CD14-positive monocyte (primary cell): ENCODE results near the gene CC2D1A. TPM values are rescaled to one million over a fixed set of nuclear protein-coding genes. Genes with fewer than 3 reads are reported as not detected.

Experiments used
- DNase-seq, 3 donors: peaks; one replicate each; pipeline ENCODE4 v3.0.0-alpha.2; 2011 to 2022
- H2AFZ ChIP-seq: 2 replicates; pipeline ENCODE4 v1.6.0; 2012; ENCODE audit warnings: mild to moderate bottlenecking, low read depth, low read length, inconsistent platforms; ENCODE audit not compliant: insufficient read depth, poor library complexity, severe bottlenecking
- H3K27ac ChIP-seq, 2 donors: 1 replicate in 1 of 2; 2 replicates in 1 of 2; pipeline ENCODE4 v1.5.1; 2012 to 2013; ENCODE audit warnings: low read length in 2 of 2, control low read depth in 1 of 2, inconsistent platforms in 1 of 2, low read depth in 1 of 2, mild to moderate bottlenecking in 1 of 2
- H3K27me3 ChIP-seq, 2 donors: one replicate each; pipeline versions ENCODE4 v1.6.0 to v1.6.1; 2011 to 2013; ENCODE audit warnings: low read length in 2 of 2; ENCODE audit not compliant: control insufficient read depth in 2 of 2, insufficient read depth in 2 of 2
- H3K36me3 ChIP-seq, 2 donors: replicated peaks in 1 of 2; 1 replicate in 1 of 2; 2 replicates in 1 of 2; pipeline versions ENCODE4 v1.5.1 to v1.6.1; 2012 to 2013; ENCODE audit warnings: low read length in 2 of 2, control low read depth in 1 of 2, inconsistent platforms in 1 of 2, mild to moderate bottlenecking in 1 of 2; ENCODE audit not compliant: insufficient read depth in 2 of 2, control insufficient read depth in 1 of 2
- H3K4me1 ChIP-seq, 2 donors: 1 replicate in 1 of 2; 2 replicates in 1 of 2; pipeline versions ENCODE4 v1.5.1 to v1.6.1; 2012 to 2013; ENCODE audit warnings: low read length in 2 of 2, control low read depth in 1 of 2, inconsistent platforms in 1 of 2, mild to moderate bottlenecking in 1 of 2, moderate library complexity in 1 of 2; ENCODE audit not compliant: insufficient read depth in 2 of 2, control insufficient read depth in 1 of 2
- H3K4me2 ChIP-seq: replicated peaks from 2 replicates; pipeline ENCODE3; 2012; ENCODE audit warnings: low read length, moderate library complexity, mild to moderate bottlenecking; ENCODE audit not compliant: poor library complexity, severe bottlenecking; ENCODE audit errors: extremely low read depth
- H3K4me3 ChIP-seq, 3 experiments: fragments of 200-600 bp in 1 of 3; sonication (generic) in 1 of 3; replicated peaks in 1 of 3; 1 replicate in 2 of 3; 2 replicates in 1 of 3; pipeline ENCODE4 v1.5.1; 2011 to 2013; ENCODE audit warnings: low read length in 3 of 3, mild to moderate bottlenecking in 3 of 3, control low read depth in 2 of 3, low read depth in 2 of 3, inconsistent platforms in 1 of 3, moderate library complexity in 1 of 3
- H3K79me2 ChIP-seq: 2 replicates; pipeline ENCODE4 v1.6.0; 2012; ENCODE audit warnings: mild to moderate bottlenecking, control low read depth, inconsistent platforms, low read length, moderate library complexity; ENCODE audit not compliant: insufficient read depth
- H3K9ac ChIP-seq: 2 replicates; pipeline ENCODE4 v1.6.0; 2017; ENCODE audit warnings: low read length, mild to moderate bottlenecking; ENCODE audit not compliant: insufficient read depth, poor library complexity, severe bottlenecking
- H3K9me3 ChIP-seq, 2 donors: replicated peaks in 1 of 2; 1 replicate in 1 of 2; 2 replicates in 1 of 2; pipeline versions ENCODE4 v1.5.1 to v1.6.1; 2012 to 2013; ENCODE audit warnings: low read length in 2 of 2, control low read depth in 1 of 2; ENCODE audit not compliant: control insufficient read depth in 1 of 2, insufficient read depth in 1 of 2
- H4K20me1 ChIP-seq: 2 replicates; pipeline ENCODE4 v1.6.0; 2012; ENCODE audit warnings: mild to moderate bottlenecking, low read length, control low read depth, moderate library complexity; ENCODE audit not compliant: insufficient read depth
- H3K27ac Mint-ChIP-seq, 7 donors: one replicate each; pipeline ENCODE4 v1.8.0; 2020; ENCODE audit warnings: mild to moderate bottlenecking in 7 of 7, mixed read lengths in 7 of 7, moderate library complexity in 6 of 7, inconsistent platforms in 2 of 7
- H3K27me3 Mint-ChIP-seq, 3 donors: one replicate each; pipeline ENCODE4 v1.8.0; 2021 to 2022; ENCODE audit warnings: low read depth in 3 of 3, mild to moderate bottlenecking in 3 of 3, mixed read lengths in 3 of 3, moderate library complexity in 3 of 3, inconsistent platforms in 1 of 3
- H3K36me3 Mint-ChIP-seq, 2 donors: one replicate each; pipeline ENCODE4 v1.8.0; 2020; ENCODE audit warnings: mixed read lengths in 2 of 2, inconsistent platforms in 1 of 2, mild to moderate bottlenecking in 1 of 2
- H3K4me1 Mint-ChIP-seq: one replicate; pipeline ENCODE4 v1.8.0; 2020; ENCODE audit warnings: mild to moderate bottlenecking, mixed read lengths
- H3K4me3 Mint-ChIP-seq, 2 donors: one replicate each; pipeline ENCODE4 v1.8.0; 2020; ENCODE audit warnings: mild to moderate bottlenecking in 2 of 2, mixed read lengths in 2 of 2, moderate library complexity in 1 of 2
- H3K9me3 Mint-ChIP-seq, 7 donors: one replicate each; pipeline ENCODE4 v1.8.0; 2020 to 2022; ENCODE audit warnings: mixed read lengths in 7 of 7, mild to moderate bottlenecking in 6 of 7, moderate library complexity in 6 of 7, inconsistent platforms in 2 of 7
- CTCF ChIP-seq: fragments of 200-600 bp; IDR thresholded peaks from one replicate; pipeline ENCODE4 v1.8.0; 2022; ENCODE audit warnings: antibody characterized with exemption, mild to moderate bottlenecking
- WGBS: methylation state at CpG from one replicate; pipeline ENCODE4 v1.1.5; 2013; ENCODE audit warnings: missing lambda C conversion rate; ENCODE audit not compliant: insufficient coverage; 5-methylcytosine and 5-hydroxymethylcytosine counted together
- intact Hi-C, 2 donors: fragments of 100-400 bp; cut with micrococcal nuclease; formaldehyde crosslinking; loops; one replicate each; pipeline versions ENCODE4 v1.15.0 to v1.15.1; 2023
- polyA plus RNA-seq, 3 donors: library from polyadenylated mRNA; depleted of rRNA in 1 of 3; unstranded in 2 of 3; stranded (reverse) in 1 of 3; fragments of 300-500 nt in 2 of 3; fragments of >200 nt in 1 of 3; fragmentation: Illumina TruSeq in 2 of 3; gene quantifications; 1 replicate in 2 of 3; 2 replicates in 1 of 3; pipeline ENCODE4 v1.2.3, GENCODE V29; 2012 to 2021

The CC2D1A gene
- polyA plus RNA-seq, 3 donors: 4.6 to 27.0 (median 6.2) TPM

GRCh38 chr19:13952931-13953531 is 47.0 kb downstream of the CC2D1A start:
- H3K4me2 ChIP-seq: peak overlapping the region; percentile 93
- H3K79me2 ChIP-seq: peaks cover 35% of the 10 kb centered on the region
- H3K4me3 ChIP-seq: peak overlapping the region; percentile 53 to 87 (median 74)
- H3K4me1 Mint-ChIP-seq: peaks cover 17% of the 10 kb centered on the region
- H3K27me3 ChIP-seq: no peaks in the 10 kb centered on the region
- peak overlapping the region; percentile 68 to 89 (median 79) for H3K27ac Mint-ChIP-seq
- H3K27me3 Mint-ChIP-seq: peaks cover 0 to 2% (median 0%) of the 10 kb centered on the region in 3 donors
- intact Hi-C loops: loop anchor here in 1 of 2 donors (5.0 kb wide), 1 partner anchor 94 kb away; no protein-coding TSS in a partner anchor
- H3K9ac ChIP-seq: peak overlapping the region; percentile 87
- peaks cover 16 to 21% of the 10 kb centered on the region in 2 donors for H3K4me1 ChIP-seq
- WGBS: 18% methylated on average over 10 of the region's 13 CpGs
- DNase-seq: no peak
- H3K9me3 ChIP-seq: no peaks in the 10 kb centered on the region
- no peak for TF ChIP-seq CTCF
- peaks cover 37 to 41% of the 10 kb centered on the region in 2 donors for H3K36me3 ChIP-seq
- peak overlapping the region in 1 of 2 donors; percentile 80 for H3K27ac ChIP-seq
- peaks cover 36% of the 10 kb centered on the region for H4K20me1 ChIP-seq
- peaks cover 0 to under 1% (median 0%) of the 10 kb centered on the region in 7 donors for H3K9me3 Mint-ChIP-seq
- peak overlapping the region; percentile 82 to 92 for H3K4me3 Mint-ChIP-seq
- peak overlapping the region; percentile 52 for H2AFZ ChIP-seq
- H3K36me3 Mint-ChIP-seq: peaks cover 28 to 39% of the 10 kb centered on the region in 2 donors

GRCh38 chr19:13954185-13954584 is 48.2 kb downstream of the CC2D1A start:
- 100% methylated on average over 2 of the region's 15 CpGs for WGBS
- Mint-ChIP-seq H3K4me3 (no peak overlapping the region), H3K27me3 (peaks cover 0 to 2% (median 0%) of the 10 kb centered on the region in 3 donors), H3K27ac (peak overlapping the region in 1 of 7 donors; percentile 32), H3K36me3 (peaks cover 38 to 51% of the 10 kb centered on the region in 2 donors), H3K4me1 (peaks cover 17% of the 10 kb centered on the region), H3K9me3 (no peaks in the 10 kb centered on the region)
- no peak for TF ChIP-seq CTCF
- no peak overlapping the region for H3K9ac ChIP-seq
- peaks cover 35% of the 10 kb centered on the region for H3K79me2 ChIP-seq
- intact Hi-C loops: loop anchor here in 1 of 2 donors (5.0 kb wide), 1 partner anchor 93 kb away; no protein-coding TSS in a partner anchor
- DNase-seq: no peak
- peaks cover 16 to 21% of the 10 kb centered on the region in 2 donors for H3K4me1 ChIP-seq
- no peaks in the 10 kb centered on the region for H3K27me3 ChIP-seq
- no peak overlapping the region for H2AFZ ChIP-seq
- peaks cover 48 to 52% of the 10 kb centered on the region in 2 donors for H3K36me3 ChIP-seq
- H3K27ac ChIP-seq: no peak overlapping the region
- H3K9me3 ChIP-seq: no peaks in the 10 kb centered on the region
- no peak overlapping the region for H3K4me2 ChIP-seq
- peaks cover 39% of the 10 kb centered on the region for H4K20me1 ChIP-seq
- peak overlapping the region in 1 of 3 experiments; percentile 87 for H3K4me3 ChIP-seq
